Colonic mucosa (tissue), 4 donors: Measurements from ENCODE around the gene MAPT. TPM values are rescaled to one million over a fixed set of nuclear protein-coding genes. Genes with fewer than 3 reads are reported as not detected.

Experiments
- DNase-seq: peaks from one replicate; pipeline ENCODE4 v3.0.0-alpha.2; 2020
- H3K27ac ChIP-seq: fragments of 200-600 bp; one replicate; pipeline ENCODE4 v1.8.0; 2021
- H3K27me3 ChIP-seq: fragments of 200-600 bp; one replicate; pipeline ENCODE4 v1.8.0; 2021
- H3K36me3 ChIP-seq: fragments of 200-600 bp; one replicate; pipeline ENCODE4 v1.8.0; 2021
- H3K4me1 ChIP-seq: fragments of 200-600 bp; one replicate; pipeline ENCODE4 v1.8.0; 2021; ENCODE audit warnings: mild to moderate bottlenecking
- H3K4me3 ChIP-seq: fragments of 200-600 bp; one replicate; pipeline ENCODE4 v1.8.0; 2021
- H3K9ac ChIP-seq, 2 donors: one replicate each; pipeline ENCODE4 v1.7.0; 2013; ENCODE audit warnings: control low read depth in 2 of 2, low read depth in 2 of 2, low read length in 2 of 2
- H3K9me3 ChIP-seq: fragments of 200-600 bp; one replicate; pipeline ENCODE4 v1.8.0; 2021
- intact Hi-C: fragments of 100-400 bp; cut with DNase I; formaldehyde crosslinking; loops from one replicate; pipeline ENCODE4 v1.14.1; 2022
- total RNA-seq, 2 donors: library from RNA; stranded (reverse); fragmentation: NEBNext Ultra II Directional in 1 of 2; extraction: Animal tissue kit (Norgen Biotek cat#: 25700) in 1 of 2; gene quantifications; one replicate each; pipeline ENCODE4 v1.2.1, GENCODE V29; 2021
- TF ChIP-seq, protein P1 (sequence below): fragments of 200-600 bp; IDR thresholded peaks from one replicate; pipeline ENCODE4 v1.8.0; 2022; ENCODE audit warnings: antibody characterized with exemption, mild to moderate bottlenecking
- donor health status: healthy.
- donor health status: DM: no; HTN: no; CAD: no.
- donor health status: DM: no; HTN: no; CAD: no.

Gene MAPT
- total RNA-seq, 2 donors from 2014 or later, result 0.37 to 2.9 TPM

GRCh38 chr17:45992904-45993303 is 98.5 kb downstream of the MAPT start:
- Histone ChIP-seq H3K27me3 (no peaks in the 10 kb centered on the region), H3K27ac (no peak overlapping the region), H3K4me1 (no peaks in the 10 kb centered on the region), H3K9ac (no peak overlapping the region), H3K36me3 (no peaks in the 10 kb centered on the region), H3K4me3 (no peak overlapping the region), H3K9me3 (no peaks in the 10 kb centered on the region)
- no peak for DNase-seq
- intact Hi-C loops, result no loop called here
- TF ChIP-seq, protein P1, sequence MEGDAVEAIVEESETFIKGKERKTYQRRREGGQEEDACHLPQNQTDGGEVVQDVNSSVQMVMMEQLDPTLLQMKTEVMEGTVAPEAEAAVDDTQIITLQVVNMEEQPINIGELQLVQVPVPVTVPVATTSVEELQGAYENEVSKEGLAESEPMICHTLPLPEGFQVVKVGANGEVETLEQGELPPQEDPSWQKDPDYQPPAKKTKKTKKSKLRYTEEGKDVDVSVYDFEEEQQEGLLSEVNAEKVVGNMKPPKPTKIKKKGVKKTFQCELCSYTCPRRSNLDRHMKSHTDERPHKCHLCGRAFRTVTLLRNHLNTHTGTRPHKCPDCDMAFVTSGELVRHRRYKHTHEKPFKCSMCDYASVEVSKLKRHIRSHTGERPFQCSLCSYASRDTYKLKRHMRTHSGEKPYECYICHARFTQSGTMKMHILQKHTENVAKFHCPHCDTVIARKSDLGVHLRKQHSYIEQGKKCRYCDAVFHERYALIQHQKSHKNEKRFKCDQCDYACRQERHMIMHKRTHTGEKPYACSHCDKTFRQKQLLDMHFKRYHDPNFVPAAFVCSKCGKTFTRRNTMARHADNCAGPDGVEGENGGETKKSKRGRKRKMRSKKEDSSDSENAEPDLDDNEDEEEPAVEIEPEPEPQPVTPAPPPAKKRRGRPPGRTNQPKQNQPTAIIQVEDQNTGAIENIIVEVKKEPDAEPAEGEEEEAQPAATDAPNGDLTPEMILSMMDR, result no peak

GRCh38 chr17:45993962-45994627 is 99.7 kb downstream of the MAPT start:
- intact Hi-C loops, result no loop called here
- no peak overlapping the region for H3K9ac ChIP-seq
- H3K36me3 ChIP-seq, result no peaks in the 10 kb centered on the region
- H3K4me3 ChIP-seq, result no peak overlapping the region
- H3K27me3 ChIP-seq, result no peaks in the 10 kb centered on the region
- H3K4me1 ChIP-seq, result no peaks in the 10 kb centered on the region
- H3K9me3 ChIP-seq, result no peaks in the 10 kb centered on the region
- TF ChIP-seq, protein P1, result no peak
- DNase-seq, result no peak
- no peak overlapping the region for H3K27ac ChIP-seq

- Histone ChIP-seq H3K27ac (no peak overlapping the region), H3K4me1 (no peaks in the 10 kb centered on the region), H3K9me3 (no peaks in the 10 kb centered on the region), H3K9ac (no peak overlapping the region), H3K27me3 (no peaks in the 10 kb centered on the region), H3K4me3 (no peak overlapping the region), H3K36me3 (no peaks in the 10 kb centered on the region)
- intact Hi-C loops, result no loop called here
- TF ChIP-seq, protein P1, result no peak
- no peak for DNase-seq
Measured at GRCh38 chr17:45994987-45995386, 100.6 kb downstream of the MAPT start.

GRCh38 chr17:45995627-45996270 is 101.4 kb downstream of the MAPT start:
- H3K9me3 ChIP-seq, result no peaks in the 10 kb centered on the region
- TF ChIP-seq, protein P1, result no peak
- H3K36me3 ChIP-seq, result no peaks in the 10 kb centered on the region
- no peak overlapping the region for H3K4me3 ChIP-seq
- H3K9ac ChIP-seq, result no peak overlapping the region
- no peaks in the 10 kb centered on the region for H3K4me1 ChIP-seq
- DNase-seq, result no peak
- intact Hi-C loops, result no loop called here
- no peak overlapping the region for H3K27ac ChIP-seq
- H3K27me3 ChIP-seq, result no peaks in the 10 kb centered on the region

- Histone ChIP-seq H3K27me3 (no peaks in the 10 kb centered on the region), H3K4me3 (no peak overlapping the region), H3K9me3 (no peaks in the 10 kb centered on the region), H3K27ac (no peak overlapping the region), H3K9ac (no peak overlapping the region), H3K36me3 (no peaks in the 10 kb centered on the region), H3K4me1 (no peaks in the 10 kb centered on the region)
- DNase-seq, result no peak
- intact Hi-C loops, result no loop called here
- TF ChIP-seq, protein P1, result no peak
Measured at GRCh38 chr17:45996282-45996937, 102.1 kb downstream of the MAPT start.
